ENCODE measurements around the gene SCAMP2. TPM values are rescaled to one million over a fixed set of nuclear protein-coding genes. Genes with fewer than 3 reads are reported as not detected.

Gene SCAMP2
- total RNA-seq, 1 experiment from 2014 or later = 30.1 TPM

DNA sequence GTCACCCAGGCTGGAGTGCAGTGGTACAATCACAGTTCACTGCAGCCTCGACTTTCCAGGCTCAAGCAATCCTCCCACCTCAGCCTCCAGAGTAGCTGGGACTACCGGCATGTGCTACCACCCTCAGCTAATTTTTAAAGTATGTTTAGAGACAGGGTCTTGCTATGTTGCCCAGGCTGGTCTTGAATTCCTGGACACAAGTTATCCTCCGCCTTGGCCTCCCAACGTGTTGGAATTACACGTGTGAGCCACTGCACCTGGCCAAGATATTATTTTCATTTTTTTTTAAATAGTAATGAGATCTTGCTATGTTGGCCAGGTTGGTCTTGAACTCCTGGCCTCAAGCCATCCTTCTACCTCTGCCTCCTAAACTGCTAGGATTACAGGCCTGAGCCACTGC lies 12.3 kb upstream of the SCAMP2 start:
- no peak overlapping the region for H3K9ac ChIP-seq (ENCODE audit: low read length)
- H3K4me1 ChIP-seq (ENCODE audit: insufficient read depth, low read length) = peaks cover 17% of the 10 kb centered on the region; the same call in 1 of the 2 replicates
- intact Hi-C loops (cut with micrococcal nuclease) = no loop called here
- H3K36me3 ChIP-seq (ENCODE audit: low read depth, low read length) = no peaks in the 10 kb centered on the region
- CTCF ChIA-PET = no interaction called here
- H3K27ac ChIP-seq (ENCODE audit: low read length) = no peak overlapping the region
- H3K27me3 ChIP-seq (ENCODE audit: low read length) = no peaks in the 10 kb centered on the region
- H3K9me2 ChIP-seq (replicated peaks; ENCODE audit: low read length) = no peaks in the 10 kb centered on the region
- BruUV-seq (replicated peaks) = no TSS peak
- H3K4me3 ChIP-seq (ENCODE audit: low read length) = no peak overlapping the region
- H3K79me2 ChIP-seq (ENCODE audit: low read length) = peaks cover 6% of the 10 kb centered on the region
- no peak overlapping the region for H2AFZ ChIP-seq (ENCODE audit: low read length)
- no peak overlapping the region for H3K4me2 ChIP-seq (ENCODE audit: low read length)
- H3K9me3 ChIP-seq (ENCODE audit: low read length) = no peaks in the 10 kb centered on the region
- H3F3A ChIP-seq (ENCODE audit: low read length, unreplicated experiment) = no peaks in the 10 kb centered on the region
- ATAC-seq (no peak), DNase-seq (no peak)
- no peak for TF ChIP-seq EZH2 (IDR thresholded peaks at IDR 0.05; ENCODE audit: low read length, unreplicated experiment)
- POLR2A ChIA-PET (ENCODE audit: unreplicated experiment) = no interaction called here
- no peaks in the 10 kb centered on the region for H4K20me1 ChIP-seq (ENCODE audit: low read length)

DNA sequence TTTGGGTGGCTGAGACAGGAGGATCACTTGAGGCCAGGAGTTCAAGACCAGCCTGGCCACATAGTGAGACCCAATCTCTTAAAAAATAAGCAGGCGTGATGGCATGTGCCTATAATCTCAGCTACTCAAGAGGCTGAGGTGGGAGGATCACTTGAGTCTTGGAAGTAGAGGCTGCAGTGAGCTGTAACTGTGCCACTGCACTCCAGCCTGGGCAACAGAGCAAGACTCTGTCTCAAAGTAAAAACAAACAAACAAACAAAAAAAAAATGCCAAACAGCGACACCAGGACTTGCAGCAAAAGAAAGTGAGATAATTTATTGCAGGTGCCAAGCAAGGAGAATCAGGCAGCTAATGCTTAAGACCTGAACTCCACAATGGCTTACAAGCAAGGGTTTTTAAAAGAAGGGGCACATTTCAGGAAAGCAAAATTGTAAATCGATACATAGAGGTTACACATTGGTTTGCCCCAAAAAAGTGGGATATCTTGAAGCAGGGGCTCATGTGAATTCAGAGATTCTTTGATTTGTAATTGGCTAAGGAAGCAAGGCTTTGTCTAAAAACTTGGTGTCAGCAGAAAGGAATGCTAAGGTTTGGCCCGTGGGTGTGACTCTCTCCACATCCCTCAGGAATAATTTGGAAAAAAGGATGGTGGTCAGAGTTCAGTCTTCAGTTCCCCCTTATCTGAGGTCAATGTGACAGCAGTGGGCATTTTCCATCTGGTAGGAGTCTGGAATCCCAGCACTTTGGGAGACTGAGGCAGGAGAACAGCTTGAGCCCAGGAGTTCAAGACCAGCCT lies 11.5 kb upstream of the SCAMP2 start:
- ChIA-PET CTCF (no interaction called here), POLR2A (ENCODE audit: unreplicated experiment) (no interaction called here)
- H3K4me2 ChIP-seq (ENCODE audit: low read length) = no peak overlapping the region
- H3K36me3 ChIP-seq (ENCODE audit: low read depth, low read length) = no peaks in the 10 kb centered on the region
- no peaks in the 10 kb centered on the region for H4K20me1 ChIP-seq (ENCODE audit: low read length)
- peaks cover 15% of the 10 kb centered on the region; the same call in 1 of the 2 replicates for H3K4me1 ChIP-seq (ENCODE audit: insufficient read depth, low read length)
- TF ChIP-seq, protein P1, sequence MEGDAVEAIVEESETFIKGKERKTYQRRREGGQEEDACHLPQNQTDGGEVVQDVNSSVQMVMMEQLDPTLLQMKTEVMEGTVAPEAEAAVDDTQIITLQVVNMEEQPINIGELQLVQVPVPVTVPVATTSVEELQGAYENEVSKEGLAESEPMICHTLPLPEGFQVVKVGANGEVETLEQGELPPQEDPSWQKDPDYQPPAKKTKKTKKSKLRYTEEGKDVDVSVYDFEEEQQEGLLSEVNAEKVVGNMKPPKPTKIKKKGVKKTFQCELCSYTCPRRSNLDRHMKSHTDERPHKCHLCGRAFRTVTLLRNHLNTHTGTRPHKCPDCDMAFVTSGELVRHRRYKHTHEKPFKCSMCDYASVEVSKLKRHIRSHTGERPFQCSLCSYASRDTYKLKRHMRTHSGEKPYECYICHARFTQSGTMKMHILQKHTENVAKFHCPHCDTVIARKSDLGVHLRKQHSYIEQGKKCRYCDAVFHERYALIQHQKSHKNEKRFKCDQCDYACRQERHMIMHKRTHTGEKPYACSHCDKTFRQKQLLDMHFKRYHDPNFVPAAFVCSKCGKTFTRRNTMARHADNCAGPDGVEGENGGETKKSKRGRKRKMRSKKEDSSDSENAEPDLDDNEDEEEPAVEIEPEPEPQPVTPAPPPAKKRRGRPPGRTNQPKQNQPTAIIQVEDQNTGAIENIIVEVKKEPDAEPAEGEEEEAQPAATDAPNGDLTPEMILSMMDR (conservative IDR thresholded peaks at IDR 0.05; ENCODE audit: low read depth, low read length) = no peak
- no peak for TF ChIP-seq EZH2phosphoT487 (IDR thresholded peaks at IDR 0.05; ENCODE audit: borderline replicate concordance, low read length)
- TF ChIP-seq EZH2 (IDR thresholded peaks at IDR 0.05; ENCODE audit: low read length, unreplicated experiment) = no peak
- no peak overlapping the region for H3K4me3 ChIP-seq (ENCODE audit: low read length)
- no peak overlapping the region for H3K27ac ChIP-seq (ENCODE audit: low read length)
- H3K9me2 ChIP-seq (replicated peaks; ENCODE audit: low read length) = no peaks in the 10 kb centered on the region
- BruUV-seq (replicated peaks) = no TSS peak
- H3K9me3 ChIP-seq (ENCODE audit: low read length) = no peaks in the 10 kb centered on the region
- H3K79me2 ChIP-seq (ENCODE audit: low read length) = no peaks in the 10 kb centered on the region
- no peaks in the 10 kb centered on the region for H3K27me3 ChIP-seq (ENCODE audit: low read length)
- no peaks in the 10 kb centered on the region for H3F3A ChIP-seq (ENCODE audit: low read length, unreplicated experiment)
- DNase-seq (peak; percentile 54), ATAC-seq (no peak)
- no peak overlapping the region for H3K9ac ChIP-seq (ENCODE audit: low read length)
- intact Hi-C loops (cut with micrococcal nuclease) = no loop called here
- H2AFZ ChIP-seq (ENCODE audit: low read length) = peak overlapping the region; percentile 64; the same call in 1 of the 2 replicates

DNA sequence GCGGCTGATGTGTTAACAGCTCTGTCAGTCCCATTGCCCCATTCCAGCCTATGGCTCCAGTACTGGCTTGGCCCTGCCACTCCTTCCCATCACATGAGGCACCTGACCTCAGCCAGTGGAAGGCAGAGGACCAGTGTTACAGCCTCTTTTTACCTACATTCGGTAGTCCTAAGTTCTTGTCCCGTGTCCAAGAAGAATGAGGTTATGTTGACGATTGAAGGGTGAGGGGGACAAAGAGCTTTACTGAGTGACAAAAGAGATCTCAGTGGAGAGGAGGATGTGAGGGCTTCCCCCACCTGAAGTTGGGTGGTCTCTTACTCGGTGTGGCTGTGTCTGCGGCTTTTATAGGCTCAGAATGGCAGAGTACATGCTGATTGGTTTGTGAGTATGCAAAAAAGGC lies 9.4 kb upstream of the SCAMP2 start:
- POLR2A ChIA-PET (ENCODE audit: unreplicated experiment) = no interaction called here
- Histone ChIP-seq H3K4me2 (ENCODE audit: low read length) (no peak overlapping the region), H3K4me1 (ENCODE audit: insufficient read depth, low read length) (peaks cover 11% of the 10 kb centered on the region; the same call in 1 of the 2 replicates), H3K9me3 (ENCODE audit: low read length) (no peaks in the 10 kb centered on the region), H3K4me3 (ENCODE audit: low read length) (no peak overlapping the region), H3K27me3 (ENCODE audit: low read length) (no peaks in the 10 kb centered on the region), H3K79me2 (ENCODE audit: low read length) (no peaks in the 10 kb centered on the region), H3K36me3 (ENCODE audit: low read depth, low read length) (no peaks in the 10 kb centered on the region), H3F3A (ENCODE audit: low read length, unreplicated experiment) (no peaks in the 10 kb centered on the region), H3K27ac (ENCODE audit: low read length) (no peak overlapping the region), H4K20me1 (ENCODE audit: low read length) (no peaks in the 10 kb centered on the region), H3K9me2 (replicated peaks; ENCODE audit: low read length) (no peaks in the 10 kb centered on the region), H3K9ac (ENCODE audit: low read length) (no peak overlapping the region), H2AFZ (ENCODE audit: low read length) (no peak overlapping the region)
- CTCF ChIA-PET = no interaction called here
- intact Hi-C loops (cut with micrococcal nuclease) = no loop called here
- DNase-seq (no peak), ATAC-seq (no peak)
- no peak for TF ChIP-seq EZH2 (IDR thresholded peaks at IDR 0.05; ENCODE audit: low read length, unreplicated experiment)
- TF ChIP-seq EZH2phosphoT487 (IDR thresholded peaks at IDR 0.05; ENCODE audit: borderline replicate concordance, low read length) = no peak
- TF ChIP-seq, protein P1 (conservative IDR thresholded peaks at IDR 0.05; ENCODE audit: low read depth, low read length) = no peak
- BruUV-seq (replicated peaks) = no TSS peak
